Nephron (organoid): ENCODE data around the gene KHSRP.
A peak's percentile ranks its signal among the peaks of the same experiment; 100 is the strongest.

Experiments used
- H3K27ac Mint-ChIP-seq, 3 experiments: 2 replicates each; pipeline ENCODE4 v1.8.0; 2020; ENCODE audit warnings: mixed read lengths in 3 of 3, mild to moderate bottlenecking in 2 of 3, moderate library complexity in 1 of 3
- H3K27me3 Mint-ChIP-seq: 2 replicates; pipeline ENCODE4 v1.8.0; 2021; ENCODE audit warnings: low read depth, mild to moderate bottlenecking, moderate library complexity, mixed read lengths
- H3K36me3 Mint-ChIP-seq: 2 replicates; pipeline ENCODE4 v1.8.0; 2020; ENCODE audit warnings: low read depth, mixed read lengths
- H3K4me1 Mint-ChIP-seq: 2 replicates; pipeline ENCODE4 v1.8.0; 2020; ENCODE audit warnings: mixed read lengths
- H3K4me3 Mint-ChIP-seq, 3 experiments: 2 replicates each; pipeline ENCODE4 v1.8.0; 2020; ENCODE audit warnings: mild to moderate bottlenecking in 3 of 3, mixed read lengths in 3 of 3, moderate library complexity in 2 of 3
- H3K9me3 Mint-ChIP-seq: 2 replicates; pipeline ENCODE4 v1.8.0; 2020; ENCODE audit warnings: mixed read lengths
- CTCF ChIP-seq, 3 experiments: fragments of 200-600 bp; sonication (generic); IDR thresholded peaks; one replicate each; pipeline ENCODE4 v1.5.0; 2021; ENCODE audit warnings: antibody characterized with exemption in 3 of 3; ENCODE audit not compliant: unreplicated experiment in 3 of 3

Gene KHSRP

DNA sequence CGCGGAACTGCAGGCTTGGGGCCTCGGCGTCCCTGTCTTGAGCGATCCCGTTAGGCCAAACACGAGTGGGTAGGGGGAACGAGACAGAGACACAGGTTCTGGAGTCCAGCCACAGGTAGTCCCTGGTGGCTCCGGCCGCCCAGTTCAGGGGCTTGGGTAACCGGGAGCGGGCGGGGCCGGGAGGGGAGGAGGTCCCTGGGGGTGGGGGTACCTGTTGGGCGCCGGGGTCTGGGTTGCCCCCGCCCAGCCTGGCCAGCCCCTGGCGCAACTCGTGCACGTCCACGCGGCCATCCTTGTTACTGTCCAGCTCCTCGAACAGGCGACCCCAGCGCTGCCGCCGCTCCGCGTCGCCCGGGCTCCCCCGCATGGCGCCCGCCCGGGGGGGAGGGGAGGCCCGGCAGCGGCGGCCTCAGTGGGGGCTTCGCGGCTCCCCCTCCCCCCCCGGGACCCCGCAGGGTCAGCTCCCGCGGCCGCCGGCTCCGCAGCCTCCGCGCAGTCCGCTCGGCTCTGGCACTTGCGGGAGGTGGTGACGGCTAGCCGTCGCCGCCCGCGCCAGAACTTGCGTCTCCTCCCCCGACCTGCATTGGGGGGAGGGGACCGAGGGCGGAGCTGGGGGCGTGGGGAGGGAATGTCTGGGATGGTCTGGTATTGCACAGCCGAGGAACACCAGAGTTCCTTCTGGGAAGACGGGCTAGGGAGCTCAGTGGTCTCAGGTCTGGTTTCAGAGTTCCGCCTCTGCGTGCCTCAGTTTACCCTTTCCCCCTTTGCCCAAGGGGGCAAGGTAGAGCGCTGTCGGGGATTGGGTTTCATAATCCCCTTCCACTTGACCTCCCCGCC, 34.9 kb upstream of the KHSRP start, which contains the start of gene SLC25A23:
Gene SLC25A23, minus strand, starts transcription at position 531 of the 837 bp plus-strand sequence. Its CDS starts 164 bp downstream, at position 367.
- no peak for TF ChIP-seq CTCF (IDR thresholded peaks at IDR 0.05; ENCODE audit: unreplicated experiment in 3 of 3)

DNA sequence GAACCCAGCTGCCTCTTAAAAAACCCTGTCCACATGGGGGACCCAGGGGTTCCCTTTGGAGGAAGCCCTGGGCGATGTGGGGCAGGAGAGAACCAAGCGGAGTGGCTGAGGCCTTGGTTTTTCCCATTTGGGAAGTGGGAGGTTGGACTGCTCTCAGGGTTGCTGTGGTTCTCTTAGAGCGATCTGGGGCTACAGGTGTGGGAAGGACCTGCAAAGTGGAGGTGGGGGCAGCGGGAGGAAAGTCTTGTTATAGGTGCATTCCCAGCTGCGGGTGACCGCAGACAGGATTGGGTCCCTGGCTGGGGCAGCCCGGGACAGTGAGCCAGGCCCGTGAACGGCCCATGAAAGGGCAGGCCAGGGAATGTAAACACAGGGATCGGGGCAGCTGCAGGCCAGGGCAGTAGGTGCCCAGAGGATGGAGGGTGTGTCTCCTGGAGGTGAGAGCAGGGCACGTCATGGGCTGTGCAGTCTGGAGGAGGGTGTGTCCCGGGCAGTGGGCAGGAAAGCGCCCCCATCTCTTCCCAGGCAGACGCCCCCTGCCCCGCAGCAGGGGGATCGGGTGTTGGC, 34.2 kb upstream of the KHSRP start:
- peaks cover 48% of the 10 kb centered on the region for H3K36me3 Mint-ChIP-seq
- H3K4me1 Mint-ChIP-seq: peaks cover 12% of the 10 kb centered on the region
- peaks cover 13% of the 10 kb centered on the region for H3K9me3 Mint-ChIP-seq
- no peak for TF ChIP-seq CTCF (IDR thresholded peaks at IDR 0.05; ENCODE audit: unreplicated experiment in 3 of 3)
- peak overlapping the region in 2 of 3 experiments; percentile 56 to 81 for H3K27ac Mint-ChIP-seq
- peak overlapping the region; percentile 91 to 98 (median 92) for H3K4me3 Mint-ChIP-seq
- H3K27me3 Mint-ChIP-seq: peaks cover 29% of the 10 kb centered on the region

More for the DNA sequence above, 34.9 kb upstream of the KHSRP start, which contains the start of gene SLC25A23:
- Mint-ChIP-seq H3K27me3 (peaks cover 33% of the 10 kb centered on the region), H3K36me3 (peaks cover 41% of the 10 kb centered on the region), H3K9me3 (peaks cover 9% of the 10 kb centered on the region), H3K4me3 (peak within 1 kb of the TSS; percentile 91 to 98 (median 94)), H3K27ac (peak within 1 kb of the TSS; percentile 74 to 96 (median 89)), H3K4me1 (peaks cover 12% of the 10 kb centered on the region)

DNA sequence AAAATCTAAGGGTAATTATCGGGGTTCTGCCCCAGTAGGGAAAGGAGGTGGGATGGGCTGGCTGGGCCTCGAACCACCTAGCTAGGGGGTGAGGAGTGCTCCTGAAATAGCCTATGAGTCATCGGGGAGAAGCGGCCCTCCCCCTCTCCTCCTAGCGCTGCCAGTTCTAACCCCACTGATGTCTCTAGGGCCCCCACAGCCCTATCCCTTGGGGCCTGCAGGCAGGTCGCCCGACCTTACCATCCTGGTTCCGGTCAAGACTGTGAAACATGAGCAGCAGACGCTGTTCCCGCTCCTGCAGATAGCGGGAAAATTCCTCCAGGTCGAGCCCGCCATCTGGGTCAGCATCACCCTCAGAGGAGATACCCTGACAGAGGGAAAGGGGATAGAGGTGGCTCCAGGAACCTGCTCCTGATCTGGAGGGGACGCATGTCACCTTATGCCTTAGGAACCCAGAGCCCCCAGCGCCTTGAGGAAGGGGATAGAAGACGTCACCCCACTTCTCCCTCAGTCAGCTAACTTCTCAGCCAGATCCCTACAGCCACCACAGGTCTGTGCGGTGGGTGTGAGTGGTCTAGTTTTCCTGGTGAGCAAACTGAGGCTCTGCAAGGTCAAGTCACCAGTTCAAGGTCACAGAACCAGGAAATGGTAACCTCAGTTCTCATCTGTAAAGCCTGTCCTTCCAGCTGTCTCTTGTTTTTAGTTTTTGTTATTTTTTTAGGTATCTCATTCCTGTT, 33.5 kb upstream of the KHSRP start:
- Mint-ChIP-seq H3K9me3 (peaks cover 16% of the 10 kb centered on the region), H3K36me3 (peaks cover 55% of the 10 kb centered on the region), H3K4me1 (peaks cover 12% of the 10 kb centered on the region), H3K4me3 (peak overlapping the region; percentile 91 to 98 (median 92)), H3K27ac (peak overlapping the region in 1 of 3 experiments; percentile 81), H3K27me3 (peaks cover 23% of the 10 kb centered on the region)
- no peak for TF ChIP-seq CTCF (IDR thresholded peaks at IDR 0.05; ENCODE audit: unreplicated experiment in 3 of 3)

DNA sequence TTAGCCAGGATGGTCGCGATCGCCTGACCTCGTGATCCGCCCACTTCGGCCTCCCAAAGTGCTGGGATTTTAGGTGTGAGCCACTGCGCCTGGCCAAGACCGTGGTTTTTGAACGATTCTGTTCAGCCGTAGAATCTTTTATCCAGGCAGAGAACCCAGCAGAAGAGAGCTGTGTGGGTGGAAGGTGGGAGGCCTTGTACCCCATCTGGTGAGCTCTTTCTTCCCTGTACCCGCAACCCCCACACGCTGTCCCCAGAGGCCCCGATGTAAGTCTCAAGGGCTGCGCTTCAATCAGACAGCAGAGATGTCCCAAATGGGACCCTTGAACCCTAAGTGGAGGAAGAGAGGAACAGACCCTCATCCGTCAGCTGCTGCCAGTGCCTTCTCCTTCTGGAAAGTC, 31.3 kb upstream of the KHSRP start:
- H3K27ac Mint-ChIP-seq: no peak overlapping the region
- TF ChIP-seq CTCF (IDR thresholded peaks at IDR 0.05; ENCODE audit: unreplicated experiment in 3 of 3): no peak
- H3K27me3 Mint-ChIP-seq: peaks cover 9% of the 10 kb centered on the region
- H3K4me3 Mint-ChIP-seq: peak overlapping the region in 1 of 3 experiments; percentile 34
- peaks cover 74% of the 10 kb centered on the region for H3K36me3 Mint-ChIP-seq
- H3K9me3 Mint-ChIP-seq: peaks cover 20% of the 10 kb centered on the region
- peaks cover 12% of the 10 kb centered on the region for H3K4me1 Mint-ChIP-seq

- peaks cover 78% of the 10 kb centered on the region for H3K36me3 Mint-ChIP-seq
- H3K4me3 Mint-ChIP-seq: no peak overlapping the region
Measured at GRCh38 chr19:6453951-6454565, 29.4 kb upstream of the KHSRP start.

More at GRCh38 chr19:6453951-6454565, 29.4 kb upstream of the KHSRP start:
- TF ChIP-seq CTCF (IDR thresholded peaks at IDR 0.05; ENCODE audit: unreplicated experiment in 3 of 3): no peak
- Mint-ChIP-seq H3K4me1 (peaks cover 6% of the 10 kb centered on the region), H3K27me3 (no peaks in the 10 kb centered on the region), H3K27ac (no peak overlapping the region), H3K9me3 (peaks cover 20% of the 10 kb centered on the region)
